ENCODE results near the gene DACT3. TPM values are rescaled to one million over a fixed set of nuclear protein-coding genes. Genes with fewer than 3 reads are reported as not detected.

The DACT3 gene
- total RNA-seq, 1 donor from 2014 or later: 2.6 TPM

DNA sequence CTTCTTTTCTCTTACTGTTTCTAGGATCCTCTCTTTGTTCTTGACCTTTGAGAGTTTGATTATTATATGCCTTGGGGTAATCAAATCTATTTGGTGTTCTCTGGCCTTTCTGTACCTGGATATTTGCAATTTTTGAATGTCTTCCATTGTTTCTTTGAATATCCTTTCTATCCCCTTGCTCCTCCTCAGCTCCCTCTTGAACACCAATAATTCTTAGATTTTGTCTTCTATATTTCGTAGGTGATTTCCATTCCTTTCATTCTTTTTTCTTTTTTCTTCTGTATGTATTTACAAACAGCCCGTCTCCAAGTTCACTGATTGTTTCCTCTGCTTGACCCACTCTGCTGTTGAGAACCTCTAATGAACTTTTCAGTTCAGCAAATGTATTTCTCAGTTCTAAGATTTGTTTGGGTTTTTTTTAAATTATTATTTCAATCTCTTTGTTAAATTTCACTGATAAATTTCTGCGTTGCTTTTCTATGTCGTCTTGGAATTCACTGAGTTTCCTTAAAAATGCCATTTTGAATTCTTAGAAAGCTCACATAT lies 62.5 kb downstream of the DACT3 start:
- H3K4me3 Mint-ChIP-seq (ENCODE audit: low read depth): no peak overlapping the region
- no peaks in the 10 kb centered on the region for H3K27me3 Mint-ChIP-seq

More for the DNA sequence above, 62.5 kb downstream of the DACT3 start:
- Mint-ChIP-seq H3K36me3 (ENCODE audit: insufficient read depth) (peaks cover 1% of the 10 kb centered on the region), H3K9me3 (ENCODE audit: low read depth) (peaks cover 7% of the 10 kb centered on the region), H3K27ac (no peak overlapping the region), H3K4me1 (ENCODE audit: low read depth) (peaks cover 15% of the 10 kb centered on the region)
- no peak for DNase-seq (ENCODE audit: low spot score, unreplicated experiment)
- TF ChIP-seq, protein P1, sequence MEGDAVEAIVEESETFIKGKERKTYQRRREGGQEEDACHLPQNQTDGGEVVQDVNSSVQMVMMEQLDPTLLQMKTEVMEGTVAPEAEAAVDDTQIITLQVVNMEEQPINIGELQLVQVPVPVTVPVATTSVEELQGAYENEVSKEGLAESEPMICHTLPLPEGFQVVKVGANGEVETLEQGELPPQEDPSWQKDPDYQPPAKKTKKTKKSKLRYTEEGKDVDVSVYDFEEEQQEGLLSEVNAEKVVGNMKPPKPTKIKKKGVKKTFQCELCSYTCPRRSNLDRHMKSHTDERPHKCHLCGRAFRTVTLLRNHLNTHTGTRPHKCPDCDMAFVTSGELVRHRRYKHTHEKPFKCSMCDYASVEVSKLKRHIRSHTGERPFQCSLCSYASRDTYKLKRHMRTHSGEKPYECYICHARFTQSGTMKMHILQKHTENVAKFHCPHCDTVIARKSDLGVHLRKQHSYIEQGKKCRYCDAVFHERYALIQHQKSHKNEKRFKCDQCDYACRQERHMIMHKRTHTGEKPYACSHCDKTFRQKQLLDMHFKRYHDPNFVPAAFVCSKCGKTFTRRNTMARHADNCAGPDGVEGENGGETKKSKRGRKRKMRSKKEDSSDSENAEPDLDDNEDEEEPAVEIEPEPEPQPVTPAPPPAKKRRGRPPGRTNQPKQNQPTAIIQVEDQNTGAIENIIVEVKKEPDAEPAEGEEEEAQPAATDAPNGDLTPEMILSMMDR (IDR thresholded peaks at IDR 0.05; ENCODE audit: unreplicated experiment): no peak

Small RNAs within 50 kb of the gene (microRNA-seq; reads per million reads assigned to microRNA genes)
- gene MIR320E (ENCODE audit: borderline number of aligned reads, unreplicated experiment): 3.6 reads per million

Other genes starting within 250 kb of the DACT3 start
- gene CCDC8, start 247.6 kb downstream of the DACT3 start, total RNA-seq: 31.6 and 33.8 TPM in 2 replicates
- 0.19 and 0.36 TPM in 2 replicates for gene PNMA8C, start 232.2 kb downstream of the DACT3 start, total RNA-seq
- gene PNMA8A, start 189.6 kb downstream of the DACT3 start, total RNA-seq: 27.5 and 28.1 TPM in 2 replicates
- gene PNMA8B, start 165.3 kb downstream of the DACT3 start, total RNA-seq: 1.8 and 2.1 TPM in 2 replicates
- gene CALM3, start 59.9 kb downstream of the DACT3 start, total RNA-seq: 387 and 399 TPM in 2 replicates
- not detected in 2 replicates for gene PTGIR, start 36.1 kb downstream of the DACT3 start, total RNA-seq
- not detected in 2 replicates for gene GNG8, start 25.0 kb downstream of the DACT3 start, total RNA-seq
- gene PRKD2, start 55.9 kb upstream of the DACT3 start, total RNA-seq: 69.3 and 74.9 TPM in 2 replicates
- gene FKRP, start 84.9 kb upstream of the DACT3 start, total RNA-seq: 42.9 and 44.1 TPM in 2 replicates
- gene STRN4, start 85.3 kb upstream of the DACT3 start, total RNA-seq: 115 and 117 TPM in 2 replicates
- 24.2 and 33.5 TPM in 2 replicates for gene SLC1A5, start 127.4 kb upstream of the DACT3 start, total RNA-seq
- gene AP2S1, start 189.7 kb upstream of the DACT3 start, total RNA-seq: 96.9 and 103 TPM in 2 replicates
- 84.9 and 86.0 TPM in 2 replicates for gene ARHGAP35, start 199.8 kb upstream of the DACT3 start, total RNA-seq

All from progenitor cell of endocrine pancreas (in vitro differentiated cells).